Measurements from ENCODE around the gene APBA2. TPM values are rescaled to one million over a fixed set of nuclear protein-coding genes. Genes with fewer than 3 reads are reported as not detected.
"Not testable (repeated sequence)": the region's sequence is repeated elsewhere in the genome, so short reads cannot be mapped to it uniquely, and the experiment has no call there.

Gene APBA2
- total RNA-seq, 4 donors from 2014 or later = 7.7 to 14.4 (median 11.6) TPM

GRCh38 chr15:28888900-28889299 is 3.1 kb downstream of the APBA2 start:
- Histone ChIP-seq H3K27ac (no peak overlapping the region), H3K9me3 (no peaks in the 10 kb centered on the region), H3K4me1 (peaks cover 0 to 15% of the 10 kb centered on the region in 2 donors), H3K27me3 (no peaks in the 10 kb centered on the region), H3K36me3 (no peaks in the 10 kb centered on the region), H3K4me3 (replicated peaks in 1 of 3) (no peak overlapping the region)
- intact Hi-C loops (cut with DNase I) = no loop called here
- peak; percentile 8 to 12 for DNase-seq
- TF ChIP-seq POLR2A (IDR thresholded peaks at IDR 0.05) = no peak
- 57 to 73% methylated on average over 8 to 10 of the region's 10 CpGs for WGBS, 2 donors

- Histone ChIP-seq H3K36me3 (no peaks in the 10 kb centered on the region), H3K4me3 (replicated peaks in 1 of 3) (no peak overlapping the region), H3K27ac (no peak overlapping the region), H3K4me1 (peaks cover 0 to 15% of the 10 kb centered on the region in 2 donors), H3K27me3 (no peaks in the 10 kb centered on the region), H3K9me3 (no peaks in the 10 kb centered on the region)
- WGBS, 2 donors = 94 to 100% methylated on average over 3 of the region's 3 CpGs
- no peak for DNase-seq
- intact Hi-C loops (cut with DNase I) = no loop called here
- TF ChIP-seq POLR2A (IDR thresholded peaks at IDR 0.05) = no peak
Measured at GRCh38 chr15:28889346-28889745, 3.6 kb downstream of the APBA2 start.

GRCh38 chr15:28889871-28890270 is 4.1 kb downstream of the APBA2 start:
- WGBS, 2 donors = 90 to 93% methylated on average over 6 of the region's 6 CpGs
- intact Hi-C loops (cut with DNase I); H3K4me3 ChIP-seq (replicated peaks in 1 of 3); H3K27ac ChIP-seq; H3K9me3 ChIP-seq; H3K27me3 ChIP-seq; H3K36me3 ChIP-seq; DNase-seq: not testable (repeated sequence)
- H3K4me1 ChIP-seq = peaks cover 0 to 15% of the 10 kb centered on the region in 2 donors

GRCh38 chr15:28890291-28890690 is 4.5 kb downstream of the APBA2 start:
- H3K4me3 ChIP-seq (replicated peaks in 1 of 3); H3K9me3 ChIP-seq; H3K36me3 ChIP-seq; H3K27ac ChIP-seq; DNase-seq; H3K27me3 ChIP-seq; intact Hi-C loops (cut with DNase I): not testable (repeated sequence)
- 82 to 90% methylated on average over 4 of the region's 4 CpGs for WGBS, 2 donors
- H3K4me1 ChIP-seq = peaks cover 0 to 13% of the 10 kb centered on the region in 2 donors

GRCh38 chr15:28890711-28891495 is 5.1 kb downstream of the APBA2 start:
- Histone ChIP-seq H3K27ac (no peak overlapping the region), H3K4me3 (replicated peaks in 1 of 3) (no peak overlapping the region), H3K9me3 (no peaks in the 10 kb centered on the region), H3K4me1 (peaks cover 0 to 10% of the 10 kb centered on the region in 2 donors), H3K27me3 (no peaks in the 10 kb centered on the region), H3K36me3 (no peaks in the 10 kb centered on the region)
- WGBS, 2 donors = 87 to 90% methylated on average over 15 of the region's 15 CpGs
- TF ChIP-seq CTCF (IDR thresholded peaks at IDR 0.05) (no peak), POLR2A (IDR thresholded peaks at IDR 0.05) (no peak)
- DNase-seq = no peak
- intact Hi-C loops (cut with DNase I) = no loop called here

- intact Hi-C loops (cut with DNase I) = no loop called here
- no peak overlapping the region for H3K4me3 ChIP-seq (replicated peaks in 1 of 3)
- 93 to 95% methylated on average over 6 of the region's 6 CpGs for WGBS, 2 donors
- H3K4me1 ChIP-seq = peaks cover 0 to 3% of the 10 kb centered on the region in 2 donors
- no peaks in the 10 kb centered on the region for H3K27me3 ChIP-seq
- no peaks in the 10 kb centered on the region for H3K9me3 ChIP-seq
- TF ChIP-seq POLR2A (IDR thresholded peaks at IDR 0.05) (no peak), CTCF (IDR thresholded peaks at IDR 0.05) (no peak)
- DNase-seq = no peak
- no peak overlapping the region for H3K27ac ChIP-seq
- no peaks in the 10 kb centered on the region for H3K36me3 ChIP-seq
Measured at GRCh38 chr15:28891588-28891987, 5.8 kb downstream of the APBA2 start.

- Histone ChIP-seq H3K9me3 (no peaks in the 10 kb centered on the region), H3K27me3 (no peaks in the 10 kb centered on the region), H3K36me3 (no peaks in the 10 kb centered on the region), H3K27ac (no peak overlapping the region), H3K4me3 (replicated peaks in 1 of 3) (no peak overlapping the region), H3K4me1 (no peaks in the 10 kb centered on the region)
- intact Hi-C loops (cut with DNase I) = no loop called here
- DNase-seq = peak; percentile 47 to 50
- TF ChIP-seq CTCF (IDR thresholded peaks at IDR 0.05) = no peak
- no peak for TF ChIP-seq POLR2A (IDR thresholded peaks at IDR 0.05)
- 41 to 52% methylated on average over 8 to 12 of the region's 12 CpGs for WGBS, 2 donors
Measured at GRCh38 chr15:28892789-28893610, 7.2 kb downstream of the APBA2 start.
